Liver (tissue), 3 donors: ENCODE measurements around the gene TMBIM1.

ENCODE experiments used
- TF ChIP-seq, protein P1 (sequence below): IDR thresholded peaks from 2 replicates; pipeline ENCODE4 v1.6.1; 2016; ENCODE audit warnings: antibody characterized with exemption, mild to moderate bottlenecking
- TF ChIP-seq, protein P2 (sequence below): IDR thresholded peaks from 2 replicates; pipeline ENCODE4 v1.6.1; 2016; ENCODE audit warnings: antibody characterized with exemption
- TF ChIP-seq, protein P3 (sequence below): IDR thresholded peaks from 2 replicates; pipeline ENCODE4 v1.6.1; 2016; ENCODE audit warnings: antibody characterized with exemption
- TF ChIP-seq, protein P4 (sequence below): fragments of 150-350 bp; IDR thresholded peaks from 2 replicates; pipeline ENCODE4 v1.5.1; 2017; ENCODE audit warnings: improper control_type of control experiment, low read depth, low read length; ENCODE audit not compliant: missing input control
- TF ChIP-seq, protein P5 (sequence below): IDR thresholded peaks from 2 replicates; pipeline ENCODE4 v1.6.1; 2016; ENCODE audit warnings: antibody characterized with exemption
- donor health status: healthy.
- donor health status: healthy.

DNA sequence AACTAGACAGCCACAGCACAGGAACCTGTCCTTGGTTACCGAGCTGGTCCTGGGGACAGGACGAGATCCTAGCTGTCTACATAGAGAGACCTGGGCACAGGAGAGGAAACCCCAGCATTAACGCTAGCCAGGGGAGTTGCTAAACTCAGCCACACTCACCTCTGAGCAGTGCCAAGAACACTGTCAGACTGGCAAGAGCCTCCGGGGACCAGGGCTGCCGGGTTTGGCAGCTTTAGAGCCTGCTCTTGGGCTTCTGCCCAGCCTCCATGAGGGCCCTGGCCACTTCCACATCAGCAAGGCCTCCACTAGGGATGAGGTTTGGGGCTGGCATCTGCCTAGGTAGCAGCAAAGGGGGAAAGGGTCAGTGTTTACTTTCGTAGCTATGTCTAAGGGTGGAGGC lies 6.7 kb downstream of the TMBIM1 start:
- TF ChIP-seq, protein P1, sequence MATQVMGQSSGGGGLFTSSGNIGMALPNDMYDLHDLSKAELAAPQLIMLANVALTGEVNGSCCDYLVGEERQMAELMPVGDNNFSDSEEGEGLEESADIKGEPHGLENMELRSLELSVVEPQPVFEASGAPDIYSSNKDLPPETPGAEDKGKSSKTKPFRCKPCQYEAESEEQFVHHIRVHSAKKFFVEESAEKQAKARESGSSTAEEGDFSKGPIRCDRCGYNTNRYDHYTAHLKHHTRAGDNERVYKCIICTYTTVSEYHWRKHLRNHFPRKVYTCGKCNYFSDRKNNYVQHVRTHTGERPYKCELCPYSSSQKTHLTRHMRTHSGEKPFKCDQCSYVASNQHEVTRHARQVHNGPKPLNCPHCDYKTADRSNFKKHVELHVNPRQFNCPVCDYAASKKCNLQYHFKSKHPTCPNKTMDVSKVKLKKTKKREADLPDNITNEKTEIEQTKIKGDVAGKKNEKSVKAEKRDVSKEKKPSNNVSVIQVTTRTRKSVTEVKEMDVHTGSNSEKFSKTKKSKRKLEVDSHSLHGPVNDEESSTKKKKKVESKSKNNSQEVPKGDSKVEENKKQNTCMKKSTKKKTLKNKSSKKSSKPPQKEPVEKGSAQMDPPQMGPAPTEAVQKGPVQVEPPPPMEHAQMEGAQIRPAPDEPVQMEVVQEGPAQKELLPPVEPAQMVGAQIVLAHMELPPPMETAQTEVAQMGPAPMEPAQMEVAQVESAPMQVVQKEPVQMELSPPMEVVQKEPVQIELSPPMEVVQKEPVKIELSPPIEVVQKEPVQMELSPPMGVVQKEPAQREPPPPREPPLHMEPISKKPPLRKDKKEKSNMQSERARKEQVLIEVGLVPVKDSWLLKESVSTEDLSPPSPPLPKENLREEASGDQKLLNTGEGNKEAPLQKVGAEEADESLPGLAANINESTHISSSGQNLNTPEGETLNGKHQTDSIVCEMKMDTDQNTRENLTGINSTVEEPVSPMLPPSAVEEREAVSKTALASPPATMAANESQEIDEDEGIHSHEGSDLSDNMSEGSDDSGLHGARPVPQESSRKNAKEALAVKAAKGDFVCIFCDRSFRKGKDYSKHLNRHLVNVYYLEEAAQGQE = peak; percentile 76
- TF ChIP-seq, protein P2, sequence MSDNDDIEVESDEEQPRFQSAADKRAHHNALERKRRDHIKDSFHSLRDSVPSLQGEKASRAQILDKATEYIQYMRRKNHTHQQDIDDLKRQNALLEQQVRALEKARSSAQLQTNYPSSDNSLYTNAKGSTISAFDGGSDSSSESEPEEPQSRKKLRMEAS = peak; percentile 67
- TF ChIP-seq, protein P3, sequence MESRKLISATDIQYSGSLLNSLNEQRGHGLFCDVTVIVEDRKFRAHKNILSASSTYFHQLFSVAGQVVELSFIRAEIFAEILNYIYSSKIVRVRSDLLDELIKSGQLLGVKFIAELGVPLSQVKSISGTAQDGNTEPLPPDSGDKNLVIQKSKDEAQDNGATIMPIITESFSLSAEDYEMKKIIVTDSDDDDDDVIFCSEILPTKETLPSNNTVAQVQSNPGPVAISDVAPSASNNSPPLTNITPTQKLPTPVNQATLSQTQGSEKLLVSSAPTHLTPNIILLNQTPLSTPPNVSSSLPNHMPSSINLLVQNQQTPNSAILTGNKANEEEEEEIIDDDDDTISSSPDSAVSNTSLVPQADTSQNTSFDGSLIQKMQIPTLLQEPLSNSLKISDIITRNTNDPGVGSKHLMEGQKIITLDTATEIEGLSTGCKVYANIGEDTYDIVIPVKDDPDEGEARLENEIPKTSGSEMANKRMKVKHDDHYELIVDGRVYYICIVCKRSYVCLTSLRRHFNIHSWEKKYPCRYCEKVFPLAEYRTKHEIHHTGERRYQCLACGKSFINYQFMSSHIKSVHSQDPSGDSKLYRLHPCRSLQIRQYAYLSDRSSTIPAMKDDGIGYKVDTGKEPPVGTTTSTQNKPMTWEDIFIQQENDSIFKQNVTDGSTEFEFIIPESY = no peak
- TF ChIP-seq, protein P4, sequence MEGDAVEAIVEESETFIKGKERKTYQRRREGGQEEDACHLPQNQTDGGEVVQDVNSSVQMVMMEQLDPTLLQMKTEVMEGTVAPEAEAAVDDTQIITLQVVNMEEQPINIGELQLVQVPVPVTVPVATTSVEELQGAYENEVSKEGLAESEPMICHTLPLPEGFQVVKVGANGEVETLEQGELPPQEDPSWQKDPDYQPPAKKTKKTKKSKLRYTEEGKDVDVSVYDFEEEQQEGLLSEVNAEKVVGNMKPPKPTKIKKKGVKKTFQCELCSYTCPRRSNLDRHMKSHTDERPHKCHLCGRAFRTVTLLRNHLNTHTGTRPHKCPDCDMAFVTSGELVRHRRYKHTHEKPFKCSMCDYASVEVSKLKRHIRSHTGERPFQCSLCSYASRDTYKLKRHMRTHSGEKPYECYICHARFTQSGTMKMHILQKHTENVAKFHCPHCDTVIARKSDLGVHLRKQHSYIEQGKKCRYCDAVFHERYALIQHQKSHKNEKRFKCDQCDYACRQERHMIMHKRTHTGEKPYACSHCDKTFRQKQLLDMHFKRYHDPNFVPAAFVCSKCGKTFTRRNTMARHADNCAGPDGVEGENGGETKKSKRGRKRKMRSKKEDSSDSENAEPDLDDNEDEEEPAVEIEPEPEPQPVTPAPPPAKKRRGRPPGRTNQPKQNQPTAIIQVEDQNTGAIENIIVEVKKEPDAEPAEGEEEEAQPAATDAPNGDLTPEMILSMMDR = no peak
- TF ChIP-seq, protein P5, sequence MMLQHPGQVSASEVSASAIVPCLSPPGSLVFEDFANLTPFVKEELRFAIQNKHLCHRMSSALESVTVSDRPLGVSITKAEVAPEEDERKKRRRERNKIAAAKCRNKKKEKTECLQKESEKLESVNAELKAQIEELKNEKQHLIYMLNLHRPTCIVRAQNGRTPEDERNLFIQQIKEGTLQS = no peak
